SJSA1 (cell line): ENCODE measurements around the gene LMCD1. TPM values are rescaled to one million over a fixed set of nuclear protein-coding genes. Genes with fewer than 3 reads are reported as not detected.

Experiments used
- DNase-seq, 2 experiments: peaks; one replicate each; pipeline ENCODE4 v3.0.0-alpha.2; 2015 to 2020; ENCODE audit warnings: low spot score in 2 of 2, low read depth in 1 of 2
- H3K27ac ChIP-seq: fragments of 250-450 bp; sonication (Bioruptor Pico); 2 replicates; pipeline ENCODE4 v1.5.1; 2020; ENCODE audit warnings: mild to moderate bottlenecking, moderate library complexity
- H3K27me3 ChIP-seq: fragments of 250-450 bp; sonication (Bioruptor Pico); replicated peaks from 2 replicates; pipeline ENCODE4 v1.5.1; 2020; ENCODE audit warnings: mild to moderate bottlenecking, moderate library complexity
- H3K36me3 ChIP-seq: fragments of 250-450 bp; sonication (Bioruptor Pico); 2 replicates; pipeline ENCODE4 v1.5.1; 2020; ENCODE audit warnings: mild to moderate bottlenecking
- H3K4me1 ChIP-seq: fragments of 250-450 bp; sonication (Bioruptor Pico); replicated peaks from 2 replicates; pipeline ENCODE4 v1.6.1; 2021; ENCODE audit warnings: mild to moderate bottlenecking
- H3K4me3 ChIP-seq: fragments of 250-450 bp; sonication (Bioruptor Pico); 2 replicates; pipeline ENCODE4 v1.5.1; 2020; ENCODE audit warnings: mild to moderate bottlenecking
- H3K9me3 ChIP-seq: fragments of 250-450 bp; sonication (Bioruptor Pico); replicated peaks from 2 replicates; pipeline ENCODE4 v1.5.1; 2020; ENCODE audit warnings: mild to moderate bottlenecking
- total RNA-seq: library from RNA; depleted of rRNA; stranded (reverse); fragments of >200 nt; shearing (Covaris generic); gene quantifications from 2 replicates; pipeline ENCODE4 v1.2.3, GENCODE V29; 2014

Gene LMCD1
- total RNA-seq, 1 experiment from 2014 or later: 15.6 TPM

GRCh38 chr3:8504611-8504973, 3.0 kb downstream of the LMCD1 start:
- Histone ChIP-seq H3K9me3 (no peaks in the 10 kb centered on the region), H3K27me3 (no peaks in the 10 kb centered on the region), H3K27ac (no peak overlapping the region), H3K36me3 (no peaks in the 10 kb centered on the region), H3K4me3 (no peak overlapping the region), H3K4me1 (peaks cover 42% of the 10 kb centered on the region)
- no peak for DNase-seq

- Histone ChIP-seq H3K27ac (no peak overlapping the region), H3K27me3 (no peaks in the 10 kb centered on the region), H3K36me3 (no peaks in the 10 kb centered on the region), H3K9me3 (no peaks in the 10 kb centered on the region), H3K4me3 (no peak overlapping the region), H3K4me1 (peaks cover 41% of the 10 kb centered on the region)
- no peak for DNase-seq
These were observed 4.0 kb downstream of the LMCD1 start for GRCh38 chr3:8505621-8506020.

- DNase-seq: no peak
- no peaks in the 10 kb centered on the region for H3K36me3 ChIP-seq
- no peak overlapping the region for H3K4me3 ChIP-seq
- no peak overlapping the region for H3K27ac ChIP-seq
- no peaks in the 10 kb centered on the region for H3K9me3 ChIP-seq
- no peaks in the 10 kb centered on the region for H3K27me3 ChIP-seq
- peaks cover 37% of the 10 kb centered on the region for H3K4me1 ChIP-seq
These were observed 5.0 kb downstream of the LMCD1 start for GRCh38 chr3:8506571-8507061.

GRCh38 chr3:8507496-8507895, 5.9 kb downstream of the LMCD1 start:
- peaks cover 33% of the 10 kb centered on the region for H3K4me1 ChIP-seq
- no peaks in the 10 kb centered on the region for H3K9me3 ChIP-seq
- no peaks in the 10 kb centered on the region for H3K27me3 ChIP-seq
- H3K4me3 ChIP-seq: no peak overlapping the region
- DNase-seq: no peak
- no peak overlapping the region for H3K27ac ChIP-seq
- no peaks in the 10 kb centered on the region for H3K36me3 ChIP-seq

- Histone ChIP-seq H3K9me3 (no peaks in the 10 kb centered on the region), H3K27me3 (no peaks in the 10 kb centered on the region), H3K36me3 (no peaks in the 10 kb centered on the region), H3K4me3 (no peak overlapping the region), H3K4me1 (peaks cover 20% of the 10 kb centered on the region), H3K27ac (no peak overlapping the region)
- DNase-seq: peak; percentile 33 to 58
These were observed 8.3 kb downstream of the LMCD1 start for GRCh38 chr3:8509961-8510360.

- Histone ChIP-seq H3K27ac (no peak overlapping the region), H3K36me3 (no peaks in the 10 kb centered on the region), H3K4me3 (no peak overlapping the region), H3K27me3 (no peaks in the 10 kb centered on the region), H3K9me3 (no peaks in the 10 kb centered on the region), H3K4me1 (peaks cover 8% of the 10 kb centered on the region; the same call in 1 of the 2 replicates)
- no peak for DNase-seq
These were observed 10.6 kb downstream of the LMCD1 start for GRCh38 chr3:8512234-8512633.

- H3K4me1 ChIP-seq: no peaks in the 10 kb centered on the region
- no peak for DNase-seq
- no peaks in the 10 kb centered on the region for H3K9me3 ChIP-seq
- H3K4me3 ChIP-seq: no peak overlapping the region
- no peaks in the 10 kb centered on the region for H3K27me3 ChIP-seq
- H3K27ac ChIP-seq: no peak overlapping the region
- H3K36me3 ChIP-seq: no peaks in the 10 kb centered on the region
These were observed 14.5 kb downstream of the LMCD1 start for GRCh38 chr3:8516047-8516661.

- no peak overlapping the region for H3K27ac ChIP-seq
- no peaks in the 10 kb centered on the region for H3K4me1 ChIP-seq
- H3K9me3 ChIP-seq: no peaks in the 10 kb centered on the region
- H3K27me3 ChIP-seq: no peaks in the 10 kb centered on the region
- no peak overlapping the region for H3K4me3 ChIP-seq
- no peak for DNase-seq
- no peaks in the 10 kb centered on the region for H3K36me3 ChIP-seq
These were observed 15.2 kb downstream of the LMCD1 start for GRCh38 chr3:8516783-8517182.

GRCh38 chr3:8517487-8517886, 15.9 kb downstream of the LMCD1 start:
- Histone ChIP-seq H3K4me1 (no peaks in the 10 kb centered on the region), H3K36me3 (no peaks in the 10 kb centered on the region), H3K4me3 (no peak overlapping the region), H3K9me3 (no peaks in the 10 kb centered on the region), H3K27ac (no peak overlapping the region), H3K27me3 (no peaks in the 10 kb centered on the region)
- DNase-seq: no peak

GRCh38 chr3:8518138-8518537, 16.5 kb downstream of the LMCD1 start:
- H3K27me3 ChIP-seq: no peaks in the 10 kb centered on the region
- H3K4me1 ChIP-seq: no peaks in the 10 kb centered on the region
- no peak overlapping the region for H3K4me3 ChIP-seq
- H3K9me3 ChIP-seq: no peaks in the 10 kb centered on the region
- H3K27ac ChIP-seq: no peak overlapping the region
- H3K36me3 ChIP-seq: no peaks in the 10 kb centered on the region
- no peak for DNase-seq

- Histone ChIP-seq H3K27me3 (no peaks in the 10 kb centered on the region), H3K4me1 (no peaks in the 10 kb centered on the region), H3K4me3 (no peak overlapping the region), H3K36me3 (no peaks in the 10 kb centered on the region), H3K27ac (no peak overlapping the region), H3K9me3 (no peaks in the 10 kb centered on the region)
- DNase-seq: no peak
These were observed 17.5 kb downstream of the LMCD1 start for GRCh38 chr3:8519156-8519555.

GRCh38 chr3:8519774-8520448, 18.3 kb downstream of the LMCD1 start:
- no peak overlapping the region for H3K27ac ChIP-seq
- H3K36me3 ChIP-seq: no peaks in the 10 kb centered on the region
- H3K27me3 ChIP-seq: no peaks in the 10 kb centered on the region
- H3K9me3 ChIP-seq: no peaks in the 10 kb centered on the region
- H3K4me1 ChIP-seq: no peaks in the 10 kb centered on the region
- no peak for DNase-seq
- no peak overlapping the region for H3K4me3 ChIP-seq

GRCh38 chr3:8520816-8521403, 19.3 kb downstream of the LMCD1 start:
- no peaks in the 10 kb centered on the region for H3K9me3 ChIP-seq
- no peaks in the 10 kb centered on the region for H3K4me1 ChIP-seq
- no peak overlapping the region for H3K4me3 ChIP-seq
- DNase-seq: no peak
- no peaks in the 10 kb centered on the region for H3K36me3 ChIP-seq
- no peak overlapping the region for H3K27ac ChIP-seq
- no peaks in the 10 kb centered on the region for H3K27me3 ChIP-seq

GRCh38 chr3:8523041-8523440, 21.4 kb downstream of the LMCD1 start:
- Histone ChIP-seq H3K27me3 (no peaks in the 10 kb centered on the region), H3K36me3 (no peaks in the 10 kb centered on the region), H3K9me3 (no peaks in the 10 kb centered on the region), H3K4me3 (no peak overlapping the region), H3K27ac (no peak overlapping the region), H3K4me1 (no peaks in the 10 kb centered on the region)
- no peak for DNase-seq
